Transverse colon (tissue), 4 donors: ENCODE measurements around the gene WDR35. TPM values are rescaled to one million over a fixed set of nuclear protein-coding genes. Genes with fewer than 3 reads are reported as not detected.

Source experiments
- DNase-seq: peaks from one replicate; pipeline ENCODE4 v3.0.0-alpha.2; 2019
- H3K27ac ChIP-seq, 4 donors: fragments of 200-600 bp; sonication (generic); 2 replicates each; pipeline ENCODE4 v1.5.1; 2016 to 2018; ENCODE audit warnings: inconsistent platforms in 4 of 4
- H3K27me3 ChIP-seq: fragments of 200-600 bp; sonication (generic); 2 replicates; pipeline ENCODE4 v1.5.1; 2017; ENCODE audit warnings: inconsistent platforms
- H3K36me3 ChIP-seq, 4 donors: fragments of 200-600 bp; sonication (generic); 2 replicates each; pipeline ENCODE4 v1.5.1; 2017 to 2019; ENCODE audit warnings: inconsistent platforms in 4 of 4
- H3K4me1 ChIP-seq, 4 donors: fragments of 200-600 bp; sonication (generic); 2 replicates each; pipeline ENCODE4 v1.5.1; 2017 to 2020; ENCODE audit warnings: inconsistent platforms in 4 of 4
- H3K4me3 ChIP-seq, 4 donors: fragments of 200-600 bp; sonication (generic); 1 replicate in 1 of 4; 2 replicates in 3 of 4; pipeline versions ENCODE4 v1.5.1 to v1.6.1; 2017 to 2019; ENCODE audit warnings: inconsistent platforms in 4 of 4
- H3K9me3 ChIP-seq, 2 donors: fragments of 200-600 bp; sonication (generic); 2 replicates each; pipeline ENCODE4 v1.5.1; 2017 to 2019; ENCODE audit warnings: inconsistent platforms in 2 of 2
- CTCF ChIP-seq, 5 experiments: fragments of 200-600 bp in 3 of 5; fragments of 450-650 bp in 2 of 5; sonication (generic) in 3 of 5; IDR thresholded peaks; 1 replicate in 2 of 5; 2 replicates in 3 of 5; pipeline ENCODE4 v1.5.1; 2016 to 2017; ENCODE audit warnings: antibody characterized with exemption in 5 of 5, inconsistent platforms in 3 of 5, mild to moderate bottlenecking in 2 of 5, moderate library complexity in 1 of 5
- EP300 ChIP-seq: sonication (generic); formaldehyde crosslinking; IDR thresholded peaks from one replicate; pipeline ENCODE4 v1.6.1; 2017; ENCODE audit warnings: antibody characterized with exemption, low read depth
- POLR2A ChIP-seq: fragments of 450-650 bp; IDR thresholded peaks from one replicate; pipeline ENCODE4 v1.6.1; 2016; ENCODE audit warnings: antibody characterized with exemption, mild to moderate bottlenecking, moderate library complexity
- POLR2AphosphoS5 ChIP-seq, 3 donors: sonication (generic); formaldehyde crosslinking; IDR thresholded peaks; one replicate each; pipeline ENCODE4 v1.6.1; 2016; ENCODE audit warnings: antibody characterized with exemption in 3 of 3
- WGBS, 2 donors: methylation state at CpG; one replicate each; pipeline ENCODE4 v1.1.5; 2018; ENCODE audit warnings: low coverage in 1 of 2; 5-methylcytosine and 5-hydroxymethylcytosine counted together
- in situ Hi-C, 4 donors: fragments of 200-750 bp; cut with MboI; loops; one replicate each; pipeline versions ENCODE4 v1.15.0 to v1.15.1; 2017; ENCODE audit warnings: low sequenced_read_pairs in 3 of 4, low pct_ligation_motif_present in 1 of 4, low pct_unique_long_range_greater_than_20kb in 1 of 4
- intact Hi-C: fragments of 100-400 bp; cut with DNase I; formaldehyde crosslinking; loops from one replicate; pipeline ENCODE4 v1.15.1; 2023; ENCODE audit warnings: low total_unique reads
- total RNA-seq, 4 donors: library from RNA; depleted of rRNA; stranded (reverse); fragments of >200 nt; gene quantifications; one replicate each; pipeline ENCODE4 v1.1.0, GENCODE V29; 2016

WDR35 gene
- total RNA-seq, 4 donors from 2014 or later, result 0.37 to 4.8 (median 2.0) TPM

- in situ Hi-C loops, result loop anchor here in 1 of 4 donors (25.0 kb wide), 1 partner anchor 747 kb away; no protein-coding TSS in a partner anchor
- peaks cover 0 to 11% (median 0%) of the 10 kb centered on the region in 4 donors for H3K4me1 ChIP-seq
- H3K27me3 ChIP-seq, result no peaks in the 10 kb centered on the region
- DNase-seq, result no peak
- H3K4me3 ChIP-seq, result no peak overlapping the region
- WGBS, 2 donors, result 77 to 79% methylated on average over 3 of the region's 3 CpGs
- no peaks in the 10 kb centered on the region for H3K9me3 ChIP-seq
- H3K36me3 ChIP-seq, result no peaks in the 10 kb centered on the region
- no peak for TF ChIP-seq POLR2A
- no peak for TF ChIP-seq CTCF (IDR thresholded peaks at IDR 0.05)
- no peak for TF ChIP-seq EP300
- no peak for TF ChIP-seq POLR2AphosphoS5 (IDR thresholded peaks at IDR 0.05)
- H3K27ac ChIP-seq, result no peak overlapping the region
- intact Hi-C loops, result no loop called here
Observed at GRCh38 chr2:19890104-19890503, 99.8 kb downstream of the WDR35 start.

- 95% methylated on average over 4 of the region's 4 CpGs; no CpG with 5 or more reads in 1 of the 2 donors for WGBS, 2 donors
- no peaks in the 10 kb centered on the region for H3K36me3 ChIP-seq
- no peaks in the 10 kb centered on the region for H3K27me3 ChIP-seq
- intact Hi-C loops, result no loop called here
- no peak overlapping the region for H3K27ac ChIP-seq
- DNase-seq, result no peak
- H3K9me3 ChIP-seq, result no peaks in the 10 kb centered on the region
- peaks cover 0 to 4% (median 0%) of the 10 kb centered on the region in 4 donors for H3K4me1 ChIP-seq
- no peak for TF ChIP-seq POLR2A
- TF ChIP-seq POLR2AphosphoS5 (IDR thresholded peaks at IDR 0.05), result no peak
- TF ChIP-seq CTCF (IDR thresholded peaks at IDR 0.05), result no peak
- no peak for TF ChIP-seq EP300
- in situ Hi-C loops, result loop anchor here in 1 of 4 donors (25.0 kb wide), 1 partner anchor 748 kb away; no protein-coding TSS in a partner anchor
- no peak overlapping the region for H3K4me3 ChIP-seq
Observed at GRCh38 chr2:19888831-19889230, 101.1 kb downstream of the WDR35 start.

GRCh38 chr2:19887510-19887909, 102.4 kb downstream of the WDR35 start:
- DNase-seq, result peak; percentile 39
- Histone ChIP-seq H3K36me3 (no peaks in the 10 kb centered on the region), H3K4me3 (no peak overlapping the region), H3K27me3 (no peaks in the 10 kb centered on the region), H3K9me3 (no peaks in the 10 kb centered on the region), H3K4me1 (peaks cover 0 to 4% (median 0%) of the 10 kb centered on the region in 4 donors), H3K27ac (peak overlapping the region in 1 of 4 donors; percentile 1)
- TF ChIP-seq EP300, result no peak
- no peak for TF ChIP-seq POLR2AphosphoS5 (IDR thresholded peaks at IDR 0.05)
- no peak for TF ChIP-seq CTCF (IDR thresholded peaks at IDR 0.05)
- TF ChIP-seq POLR2A, result no peak
- in situ Hi-C loops (loop anchor here in 1 of 4 donors (25.0 kb wide), 1 partner anchor 750 kb away; no protein-coding TSS in a partner anchor), intact Hi-C loops (no loop called here)
- 45 to 73% methylated on average over 3 to 7 of the region's 7 CpGs for WGBS, 2 donors

- Histone ChIP-seq H3K4me1 (peaks cover 0 to 4% (median 0%) of the 10 kb centered on the region in 4 donors), H3K36me3 (no peaks in the 10 kb centered on the region), H3K4me3 (no peak overlapping the region), H3K27me3 (no peaks in the 10 kb centered on the region), H3K27ac (no peak overlapping the region), H3K9me3 (no peaks in the 10 kb centered on the region)
- TF ChIP-seq POLR2A, result no peak
- DNase-seq, result no peak
- intact Hi-C loops (no loop called here), in situ Hi-C loops (loop anchor here in 1 of 4 donors (25.0 kb wide), 1 partner anchor 751 kb away; no protein-coding TSS in a partner anchor)
- 80% methylated on average over 11 of the region's 11 CpGs; no CpG with 5 or more reads in 1 of the 2 donors for WGBS, 2 donors
Observed at GRCh38 chr2:19886261-19886660, 103.6 kb downstream of the WDR35 start.

GRCh38 chr2:19885791-19886190, 104.1 kb downstream of the WDR35 start:
- Histone ChIP-seq H3K9me3 (no peaks in the 10 kb centered on the region), H3K27me3 (no peaks in the 10 kb centered on the region), H3K36me3 (no peaks in the 10 kb centered on the region), H3K4me1 (peaks cover 0 to 4% (median 0%) of the 10 kb centered on the region in 4 donors), H3K27ac (no peak overlapping the region), H3K4me3 (no peak overlapping the region)
- intact Hi-C loops (no loop called here), in situ Hi-C loops (loop anchor here in 1 of 4 donors (25.0 kb wide), 1 partner anchor 752 kb away; no protein-coding TSS in a partner anchor)
- DNase-seq, result no peak
- WGBS, 2 donors, result 87% methylated on average over 7 of the region's 7 CpGs; no CpG with 5 or more reads in 1 of the 2 donors
- TF ChIP-seq POLR2AphosphoS5 (IDR thresholded peaks at IDR 0.05) (no peak), CTCF (IDR thresholded peaks at IDR 0.05) (no peak), EP300 (no peak), POLR2A (no peak)
